ENCODE measurements around the gene SLC35F3.

The SLC35F3 gene

GRCh38 chr1:234348964-234349363 lies 444.5 kb downstream of the SLC35F3 start:
- no peak for TF ChIP-seq TAF1 (IDR thresholded peaks at IDR 0.05; ENCODE audit: borderline replicate concordance, insufficient read depth, low read length)
- no peak for TF ChIP-seq POLR2AphosphoS5 (IDR thresholded peaks at IDR 0.05; ENCODE audit: low read depth, low read length)
- no peak for TF ChIP-seq REST (IDR thresholded peaks at IDR 0.05; ENCODE audit: insufficient read depth in 1 of 2, low read depth in 2 of 2, low read length in 2 of 2)
- TF ChIP-seq FOXP2 (optimal IDR thresholded peaks at IDR 0.05; ENCODE audit: borderline replicate concordance, extremely low read depth, extremely low read length, insufficient read depth), result no peak
- no peak for TF ChIP-seq SIN3A (IDR thresholded peaks at IDR 0.05; ENCODE audit: borderline replicate concordance, insufficient read depth, low read length)

GRCh38 chr1:234355782-234356510 lies 451.5 kb downstream of the SLC35F3 start:
- TF ChIP-seq SIN3A (IDR thresholded peaks at IDR 0.05; ENCODE audit: borderline replicate concordance, insufficient read depth, low read length) (no peak), TAF1 (IDR thresholded peaks at IDR 0.05; ENCODE audit: borderline replicate concordance, insufficient read depth, low read length) (no peak), REST (IDR thresholded peaks at IDR 0.05; ENCODE audit: insufficient read depth in 1 of 2, low read depth in 2 of 2, low read length in 2 of 2) (no peak), FOXP2 (optimal IDR thresholded peaks at IDR 0.05; ENCODE audit: borderline replicate concordance, extremely low read depth, extremely low read length, insufficient read depth) (no peak), POLR2AphosphoS5 (IDR thresholded peaks at IDR 0.05; ENCODE audit: low read depth, low read length) (no peak)

- TF ChIP-seq POLR2AphosphoS5 (IDR thresholded peaks at IDR 0.05; ENCODE audit: low read depth, low read length) (no peak), SIN3A (IDR thresholded peaks at IDR 0.05; ENCODE audit: borderline replicate concordance, insufficient read depth, low read length) (no peak)
Observed at GRCh38 chr1:234357831-234358230, 453.4 kb downstream of the SLC35F3 start.

- TF ChIP-seq TAF1 (IDR thresholded peaks at IDR 0.05; ENCODE audit: borderline replicate concordance, insufficient read depth, low read length) (no peak), FOXP2 (optimal IDR thresholded peaks at IDR 0.05; ENCODE audit: borderline replicate concordance, extremely low read depth, extremely low read length, insufficient read depth) (no peak), POLR2AphosphoS5 (IDR thresholded peaks at IDR 0.05; ENCODE audit: low read depth, low read length) (no peak), REST (IDR thresholded peaks at IDR 0.05; ENCODE audit: insufficient read depth in 1 of 2, low read depth in 2 of 2, low read length in 2 of 2) (no peak), SIN3A (IDR thresholded peaks at IDR 0.05; ENCODE audit: borderline replicate concordance, insufficient read depth, low read length) (no peak)
Observed at GRCh38 chr1:234361102-234361603, 456.7 kb downstream of the SLC35F3 start.

- no peak for TF ChIP-seq REST (IDR thresholded peaks at IDR 0.05; ENCODE audit: insufficient read depth in 1 of 2, low read depth in 2 of 2, low read length in 2 of 2)
- TF ChIP-seq POLR2AphosphoS5 (IDR thresholded peaks at IDR 0.05; ENCODE audit: low read depth, low read length), result no peak
- no peak for TF ChIP-seq TAF1 (IDR thresholded peaks at IDR 0.05; ENCODE audit: borderline replicate concordance, insufficient read depth, low read length)
- TF ChIP-seq SIN3A (IDR thresholded peaks at IDR 0.05; ENCODE audit: borderline replicate concordance, insufficient read depth, low read length), result no peak
Observed at GRCh38 chr1:234362558-234362957, 458.1 kb downstream of the SLC35F3 start.

Data from PFSK-1 (cell line).